GM12874 (cell line): ENCODE measurements around the gene AKR1B1.

Experiments used
- TF ChIP-seq, protein P1 (sequence below): IDR thresholded peaks from 2 replicates; pipeline ENCODE4 v1.5.1; 2011; ENCODE audit warnings: low read depth, mild to moderate bottlenecking, control low read depth, low read length, moderate library complexity; ENCODE audit not compliant: insufficient read depth

Gene AKR1B1

DNA sequence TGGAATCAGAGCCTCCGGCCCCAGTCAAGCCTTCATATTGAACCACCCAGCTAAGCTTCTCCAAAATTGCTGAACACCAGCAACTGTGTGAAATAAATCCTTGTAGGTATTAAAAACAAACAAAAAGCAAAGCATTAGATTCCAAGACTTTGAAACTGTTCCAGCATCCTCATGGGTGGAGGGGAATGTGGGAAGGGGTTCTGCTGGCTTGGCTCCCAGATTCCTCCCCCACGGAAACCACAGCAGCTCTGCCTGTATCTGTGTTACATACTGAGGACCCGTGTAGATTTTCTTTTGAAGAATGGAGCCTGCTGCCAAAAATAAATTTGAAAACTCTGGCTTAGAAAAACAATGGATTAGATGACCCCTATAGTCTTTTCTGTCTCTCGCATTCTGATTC is 20.0 kb downstream of the AKR1B1 start:
- TF ChIP-seq, protein P1, sequence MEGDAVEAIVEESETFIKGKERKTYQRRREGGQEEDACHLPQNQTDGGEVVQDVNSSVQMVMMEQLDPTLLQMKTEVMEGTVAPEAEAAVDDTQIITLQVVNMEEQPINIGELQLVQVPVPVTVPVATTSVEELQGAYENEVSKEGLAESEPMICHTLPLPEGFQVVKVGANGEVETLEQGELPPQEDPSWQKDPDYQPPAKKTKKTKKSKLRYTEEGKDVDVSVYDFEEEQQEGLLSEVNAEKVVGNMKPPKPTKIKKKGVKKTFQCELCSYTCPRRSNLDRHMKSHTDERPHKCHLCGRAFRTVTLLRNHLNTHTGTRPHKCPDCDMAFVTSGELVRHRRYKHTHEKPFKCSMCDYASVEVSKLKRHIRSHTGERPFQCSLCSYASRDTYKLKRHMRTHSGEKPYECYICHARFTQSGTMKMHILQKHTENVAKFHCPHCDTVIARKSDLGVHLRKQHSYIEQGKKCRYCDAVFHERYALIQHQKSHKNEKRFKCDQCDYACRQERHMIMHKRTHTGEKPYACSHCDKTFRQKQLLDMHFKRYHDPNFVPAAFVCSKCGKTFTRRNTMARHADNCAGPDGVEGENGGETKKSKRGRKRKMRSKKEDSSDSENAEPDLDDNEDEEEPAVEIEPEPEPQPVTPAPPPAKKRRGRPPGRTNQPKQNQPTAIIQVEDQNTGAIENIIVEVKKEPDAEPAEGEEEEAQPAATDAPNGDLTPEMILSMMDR: no peak

DNA sequence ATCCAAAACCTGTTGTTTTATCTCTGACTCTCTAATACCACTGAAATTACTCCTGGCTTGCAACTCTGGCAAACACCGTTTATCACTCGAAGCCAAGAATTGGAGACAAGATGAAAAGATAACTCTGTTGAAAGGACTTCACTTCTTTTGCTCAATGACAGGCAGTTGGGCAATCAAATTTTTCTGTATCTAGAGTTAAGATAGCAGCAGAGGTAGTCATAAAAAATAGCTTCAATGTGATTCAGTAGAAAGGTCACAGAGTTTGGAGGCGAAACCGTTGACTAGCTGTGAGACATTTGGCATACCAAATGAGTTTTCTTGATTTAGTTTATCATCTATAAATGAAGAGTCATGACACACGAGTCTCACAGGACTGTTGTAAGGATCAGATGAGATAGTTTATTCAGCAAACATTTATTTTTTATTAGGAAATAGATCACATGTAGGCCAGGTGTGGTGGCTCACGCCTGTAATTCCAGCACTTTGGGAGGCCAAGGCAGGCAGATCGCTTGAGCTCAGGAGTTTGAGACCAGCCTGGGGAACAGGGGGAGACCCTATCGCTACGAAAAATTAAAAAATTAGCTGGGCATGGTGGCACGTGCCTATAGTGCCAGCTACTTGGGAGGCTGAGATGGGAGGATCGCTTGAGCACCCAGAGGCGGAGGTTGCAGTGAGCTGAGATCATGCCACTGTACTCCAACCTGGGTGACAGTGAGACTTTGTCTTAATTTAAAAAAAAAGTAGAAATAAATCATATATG is 23.6 kb downstream of the AKR1B1 start:
- TF ChIP-seq, protein P1: no peak

DNA sequence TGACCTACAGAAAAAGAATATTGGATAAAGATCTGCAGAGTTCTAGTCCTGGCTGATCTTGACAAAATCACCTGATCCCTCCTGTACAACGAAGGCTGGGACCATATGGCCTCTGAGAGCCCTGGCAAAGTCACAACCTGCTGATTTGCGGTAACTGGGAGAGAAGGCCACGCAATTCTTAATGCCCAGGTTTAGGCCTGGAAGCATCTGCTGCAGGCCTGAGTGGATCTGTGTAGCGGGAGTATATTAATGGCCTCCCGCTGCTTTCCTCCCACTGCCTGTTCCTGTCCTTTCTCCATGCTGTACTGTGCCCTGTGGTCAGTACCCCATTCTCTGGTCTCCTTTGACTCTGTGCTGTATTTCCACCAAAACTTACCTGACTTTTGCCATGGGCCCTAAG is 24.2 kb downstream of the AKR1B1 start:
- TF ChIP-seq, protein P1: no peak

DNA sequence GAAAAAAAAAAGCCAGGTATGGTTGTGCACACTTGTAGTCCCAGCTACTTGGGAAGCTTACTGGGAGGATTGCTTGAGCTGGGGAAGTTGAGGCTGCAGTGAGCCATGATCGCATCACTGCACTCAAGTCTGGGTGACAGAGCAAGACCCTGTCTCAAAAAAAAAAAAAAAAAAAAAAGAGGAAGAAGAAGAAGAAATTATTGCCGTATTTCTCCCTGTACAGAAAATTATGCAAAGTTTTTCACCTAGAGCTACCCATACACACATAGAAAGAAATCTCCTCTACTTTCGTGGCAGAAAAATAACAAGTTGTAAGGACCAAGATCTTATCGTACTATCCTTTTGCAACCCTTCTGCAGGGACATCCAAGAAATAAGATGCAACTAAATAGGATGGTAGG is 25.5 kb downstream of the AKR1B1 start:
- TF ChIP-seq, protein P1: no peak

DNA sequence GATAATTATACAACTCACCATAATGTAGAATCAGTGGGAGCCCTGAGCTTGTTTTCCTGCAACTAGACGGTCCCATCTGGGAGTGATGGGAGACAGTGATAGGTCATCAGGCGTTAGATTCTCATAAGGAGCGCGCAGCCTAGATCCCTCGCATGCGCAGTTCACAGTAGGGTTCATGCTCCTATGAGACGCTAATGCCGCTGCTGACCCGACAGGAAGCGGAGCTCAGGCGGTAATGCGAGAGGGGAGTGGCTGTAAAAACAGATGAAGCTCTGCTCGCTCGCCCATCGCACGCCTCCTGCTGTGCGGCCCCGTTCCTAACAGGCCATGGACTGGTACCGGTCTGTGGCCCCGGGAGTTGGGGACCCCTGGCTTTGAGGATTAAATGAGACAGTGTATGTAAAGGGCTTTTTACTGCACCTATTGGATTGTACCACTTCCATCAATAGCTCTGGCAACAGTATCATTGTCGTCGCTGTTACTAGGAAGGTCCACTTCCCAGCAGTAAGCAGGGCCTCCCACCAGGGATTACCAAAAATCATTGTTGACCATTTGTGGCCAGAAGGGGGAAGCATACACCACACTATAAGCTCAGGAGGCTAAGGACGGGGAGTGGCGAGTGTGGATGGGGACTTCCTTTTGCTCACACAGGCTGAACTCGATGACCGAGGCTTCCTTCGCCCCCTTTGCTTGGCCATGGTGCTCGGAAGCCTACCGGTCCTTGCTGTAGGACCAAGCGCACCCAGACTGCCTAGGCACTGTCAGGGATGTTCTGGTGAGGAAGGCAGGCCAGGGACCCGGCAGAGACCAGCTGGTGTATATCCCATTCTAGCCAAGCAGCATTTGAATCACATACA is 26.4 kb downstream of the AKR1B1 start:
- TF ChIP-seq, protein P1: peak; percentile 58

DNA sequence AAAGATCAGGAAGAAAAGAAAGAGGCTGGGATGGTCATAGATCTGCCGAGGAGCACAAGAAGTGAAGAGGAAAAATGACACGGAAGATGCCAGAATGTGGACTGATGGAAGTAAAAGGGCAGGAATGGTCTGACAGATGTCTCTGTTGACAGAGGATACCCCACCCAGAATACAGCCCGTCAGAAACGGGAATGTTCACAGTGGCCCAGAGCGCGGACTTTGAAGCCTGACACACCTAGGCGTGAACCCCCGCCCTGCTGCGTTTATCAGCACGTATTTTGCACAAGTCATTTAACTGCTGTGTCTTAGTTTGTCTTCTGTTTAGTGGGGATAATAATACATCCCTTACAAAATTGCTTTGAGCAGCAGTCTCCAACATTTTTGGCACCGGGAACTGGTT is 27.1 kb downstream of the AKR1B1 start:
- TF ChIP-seq, protein P1: no peak

DNA sequence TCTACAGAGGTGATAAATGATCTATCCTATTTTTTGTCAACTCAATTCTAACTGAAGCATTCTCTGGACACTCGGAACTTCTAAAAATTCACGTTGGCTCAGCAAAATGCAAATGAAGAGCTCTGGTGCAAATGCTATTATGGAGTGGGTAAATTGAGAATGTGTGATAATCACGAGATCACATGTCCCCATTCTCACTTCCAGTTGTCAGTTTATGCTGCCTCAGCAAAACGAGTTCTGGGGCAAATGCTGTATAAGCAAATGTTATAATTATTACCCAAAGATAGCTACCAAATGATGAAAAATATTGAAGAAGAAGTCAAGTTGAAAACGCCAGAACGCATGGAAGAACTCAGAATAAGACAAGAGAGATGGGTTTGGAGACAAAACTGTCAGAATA is 29.4 kb downstream of the AKR1B1 start:
- TF ChIP-seq, protein P1: no peak
